HG02973 (cell line): Measurements from ENCODE around the gene RCN1.
"Not testable (repeated sequence)": the region's sequence is repeated elsewhere in the genome, so short reads cannot be mapped to it uniquely, and the experiment has no call there.

Experiments
- ATAC-seq: cut with Tn5 transposase; IDR thresholded peaks from one replicate; pipeline ENCODE4 v1.9.1; 2021; ENCODE audit warnings: moderate library complexity; ENCODE audit not compliant: unreplicated experiment

RCN1 gene

DNA sequence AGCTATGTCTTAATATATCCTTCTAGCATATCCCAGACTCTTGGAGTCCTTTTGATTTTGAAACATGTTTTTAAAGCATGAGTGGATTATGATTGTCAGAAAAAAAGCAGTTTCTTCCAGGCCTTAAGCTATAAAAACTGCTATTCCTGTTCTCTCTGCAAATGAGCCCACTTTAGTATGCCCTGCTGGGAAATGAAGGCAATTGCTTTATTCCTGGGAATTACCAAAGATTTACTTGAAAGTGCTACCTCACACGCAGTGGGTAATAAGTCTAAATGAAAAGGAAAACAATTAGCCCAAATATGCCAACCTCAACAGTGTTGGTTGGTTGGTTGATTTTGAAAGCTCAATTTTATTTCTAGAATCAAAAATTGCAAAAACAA, 17.2 kb upstream of the RCN1 start:
- ATAC-seq, result no peak

- ATAC-seq, result no peak
Observed at GRCh38 chr11:32079553-32079952, 11.3 kb upstream of the RCN1 start.

- no peak for ATAC-seq
Observed at GRCh38 chr11:32080361-32080980, 10.4 kb upstream of the RCN1 start.

GRCh38 chr11:32081129-32081641, 9.7 kb upstream of the RCN1 start:
- no peak for ATAC-seq

DNA sequence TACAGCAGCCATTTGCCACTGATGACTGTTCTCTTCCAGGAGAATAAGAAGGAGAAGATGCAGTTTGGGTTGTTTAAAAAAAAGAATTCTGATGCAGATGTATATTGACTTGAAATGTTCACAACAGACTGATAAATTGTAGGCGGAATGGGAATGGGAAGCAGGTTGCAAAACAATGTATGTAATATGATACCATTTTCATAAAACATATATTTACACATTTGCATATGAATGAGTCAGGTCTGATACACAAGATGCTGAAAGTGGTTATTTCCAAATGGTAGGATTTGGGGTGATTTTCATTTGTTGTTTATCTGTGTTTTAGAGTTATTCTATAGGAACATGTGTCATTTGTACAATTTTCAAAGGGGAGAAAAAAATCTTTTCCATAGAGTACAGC, 9.0 kb upstream of the RCN1 start:
- ATAC-seq, result no peak

DNA sequence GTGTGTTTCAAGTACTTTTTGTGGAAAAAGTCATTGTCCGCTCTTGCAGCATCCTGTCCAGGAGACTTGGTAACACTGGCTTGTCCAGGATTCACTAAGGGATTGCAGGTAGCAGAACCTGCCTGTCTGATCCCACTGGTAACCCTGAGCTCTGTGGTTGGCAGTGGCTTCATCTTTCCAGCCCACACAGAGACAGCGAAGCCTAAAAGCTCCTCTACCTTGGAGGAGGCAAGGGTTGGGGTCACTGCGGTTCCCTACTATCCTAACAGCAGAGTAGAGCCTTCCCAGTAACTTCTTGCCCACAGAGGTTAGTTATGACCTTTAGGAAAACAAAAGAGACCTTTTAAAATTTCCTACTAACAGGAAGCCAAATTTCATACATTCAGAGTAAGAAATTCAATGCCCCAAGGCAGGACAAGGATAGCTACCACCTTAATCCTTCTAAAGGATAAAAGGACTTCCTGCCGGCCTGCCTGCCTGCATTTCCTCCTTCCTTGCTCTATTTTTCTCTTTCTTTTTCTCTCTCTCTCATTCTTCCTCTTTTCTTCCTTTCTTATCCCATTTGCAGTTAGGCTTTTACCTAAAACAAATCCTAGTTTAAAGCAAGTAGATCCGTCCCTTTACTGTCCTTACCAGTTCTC, 8.4 kb upstream of the RCN1 start:
- ATAC-seq, result no peak

DNA sequence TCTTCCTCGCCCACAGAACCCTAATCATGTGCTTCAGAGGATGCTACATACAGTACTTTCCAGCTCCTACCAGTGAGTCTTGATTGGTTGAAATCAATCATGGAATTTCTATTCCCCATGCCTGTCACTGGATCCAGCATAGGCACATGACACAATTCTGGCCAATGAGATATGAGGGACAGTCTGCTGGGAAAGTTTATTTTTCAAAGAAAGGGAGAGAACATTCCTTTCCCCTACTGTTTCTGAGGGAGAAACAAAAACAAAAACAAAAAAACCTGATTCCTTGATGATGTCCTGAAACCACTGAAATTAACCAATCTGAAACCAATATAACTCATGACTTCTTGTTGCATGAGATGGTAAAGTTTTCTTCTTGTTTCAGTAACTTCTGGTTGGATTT, 3.3 kb upstream of the RCN1 start:
- no peak for ATAC-seq

DNA sequence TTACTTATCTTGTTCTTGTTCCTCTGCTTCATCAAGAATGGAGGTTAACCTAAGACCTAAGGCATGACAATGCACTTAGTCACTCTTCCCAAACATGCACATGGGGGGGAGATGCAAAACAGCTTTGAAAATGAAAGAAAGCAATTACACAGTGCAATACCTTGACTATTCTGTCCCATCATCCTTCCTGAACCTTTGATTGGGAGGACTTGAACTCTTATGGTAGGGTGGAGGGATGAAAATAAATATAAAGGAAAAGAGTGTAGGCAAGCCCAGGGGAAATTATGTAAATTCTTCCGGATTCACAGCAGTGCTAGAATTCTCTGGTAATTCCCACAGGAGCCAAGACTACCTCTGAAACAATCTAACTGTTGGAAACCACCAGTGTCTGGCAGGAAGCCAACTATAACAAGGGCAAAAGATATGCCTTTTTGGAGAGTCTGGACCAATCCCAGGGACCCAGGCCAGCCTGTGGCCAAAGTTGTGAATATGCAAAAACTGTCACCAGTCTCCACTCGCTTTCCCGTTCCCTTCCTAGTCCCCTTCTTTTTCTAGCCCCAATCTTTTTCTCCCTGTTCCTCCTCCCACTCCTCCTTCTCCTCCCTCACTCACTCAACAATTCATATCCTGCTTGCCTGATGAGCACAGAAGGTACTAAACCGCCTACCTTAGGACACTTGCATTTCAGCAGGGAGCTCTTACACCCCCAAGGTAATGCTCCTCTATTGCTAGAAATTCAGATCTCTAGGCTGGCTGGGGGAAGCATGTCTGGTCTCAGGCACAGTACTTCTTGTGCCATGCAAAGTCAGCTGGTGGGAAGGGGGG, 2.5 kb upstream of the RCN1 start:
- ATAC-seq, result no peak

DNA sequence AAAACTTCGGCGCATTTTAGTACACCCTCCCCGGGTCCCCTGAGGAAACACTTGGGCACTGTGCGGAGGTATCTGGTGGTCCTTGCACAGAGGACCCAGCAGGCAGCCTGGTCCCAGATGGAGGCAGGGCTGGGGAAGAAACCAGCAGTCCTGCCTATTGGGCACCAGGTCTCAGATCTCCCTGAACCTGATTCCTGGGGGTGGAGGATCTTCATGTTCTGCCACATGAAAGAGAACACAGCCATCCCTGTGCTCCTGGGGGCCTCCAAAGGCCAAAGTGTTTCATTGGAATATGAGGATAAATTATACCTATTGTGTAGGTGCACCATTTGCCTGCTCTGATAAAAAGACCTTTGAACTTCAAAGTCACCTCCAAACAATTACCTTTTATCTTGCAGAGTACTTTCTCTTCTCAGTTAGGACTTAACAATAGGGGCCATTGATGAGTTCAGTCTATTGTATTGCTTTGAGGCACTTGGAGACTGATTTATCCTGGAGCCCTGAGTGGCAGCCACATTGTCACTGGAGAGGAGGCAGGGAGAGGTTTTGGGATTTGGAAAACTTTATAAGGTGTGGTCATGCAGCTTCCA, 1.8 kb downstream of the RCN1 start:
- no peak for ATAC-seq

DNA sequence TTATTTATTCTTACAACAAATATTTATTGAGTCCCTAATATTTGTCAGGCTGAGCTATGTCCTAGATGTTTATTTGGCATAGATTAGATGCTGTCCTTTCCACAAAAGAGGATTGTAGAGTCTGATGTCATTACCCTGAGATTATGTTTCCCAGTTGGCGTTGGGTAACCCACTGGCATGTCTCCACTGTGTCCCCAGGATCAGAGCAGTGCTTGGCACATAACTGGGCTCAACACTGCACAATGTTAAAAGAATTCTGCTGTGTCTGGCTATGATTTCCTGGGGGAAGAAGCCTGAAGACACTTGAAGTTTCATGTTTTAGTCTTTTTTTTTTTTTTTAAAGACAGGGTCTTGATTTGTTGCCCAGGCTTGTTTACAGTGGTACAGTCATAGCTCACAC, 4.0 kb downstream of the RCN1 start:
- ATAC-seq, result no peak

GRCh38 chr11:32098142-32098903, 7.4 kb downstream of the RCN1 start:
- ATAC-seq, result no peak

- no peak for ATAC-seq
Observed at GRCh38 chr11:32099516-32099915, 8.6 kb downstream of the RCN1 start.

DNA sequence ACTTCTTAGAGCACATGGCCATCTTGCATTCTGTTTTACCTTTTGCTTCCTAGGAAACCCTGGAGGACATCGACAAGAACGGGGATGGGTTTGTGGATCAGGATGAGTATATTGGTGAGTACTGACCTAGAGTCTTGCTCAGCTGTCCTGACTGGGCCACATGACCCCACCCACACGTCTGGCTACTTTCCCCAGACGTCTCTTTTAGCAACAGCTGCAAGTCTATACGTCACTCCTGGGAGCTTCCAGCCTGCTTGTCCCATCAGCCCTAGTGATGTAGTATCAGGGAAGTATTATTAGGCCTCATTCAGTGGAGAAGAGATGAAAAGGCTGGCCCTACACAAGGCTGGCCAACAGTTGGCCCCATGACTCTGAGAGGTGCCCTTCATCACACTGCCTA, 9.6 kb downstream of the RCN1 start:
- ATAC-seq, result no peak

GRCh38 chr11:32101791-32102190, 10.9 kb downstream of the RCN1 start:
- ATAC-seq, result no peak

GRCh38 chr11:32103121-32103719, 12.3 kb downstream of the RCN1 start:
- not testable (repeated sequence) for ATAC-seq

DNA sequence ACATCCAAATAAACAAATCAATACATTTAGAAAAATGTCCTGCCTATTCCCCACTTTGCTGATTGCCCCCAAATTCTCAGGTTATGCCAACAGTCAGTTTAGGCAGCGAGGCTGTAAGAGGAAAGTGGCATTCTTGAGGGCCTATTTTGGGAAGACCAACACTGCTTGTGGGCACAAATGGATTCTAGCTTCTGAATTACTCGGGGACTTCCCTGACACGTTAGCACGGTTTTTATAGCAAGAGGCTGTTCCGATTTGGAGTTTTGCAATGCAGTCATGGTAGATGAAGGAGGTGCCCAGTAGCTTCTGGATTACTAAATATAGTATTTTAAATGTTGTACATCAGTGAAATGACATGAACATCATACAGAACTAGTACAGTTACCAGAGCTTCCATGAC, 13.1 kb downstream of the RCN1 start:
- no peak for ATAC-seq

- peak; percentile 76 for ATAC-seq
Observed at GRCh38 chr11:32105871-32106560, 15.1 kb downstream of the RCN1 start.

DNA sequence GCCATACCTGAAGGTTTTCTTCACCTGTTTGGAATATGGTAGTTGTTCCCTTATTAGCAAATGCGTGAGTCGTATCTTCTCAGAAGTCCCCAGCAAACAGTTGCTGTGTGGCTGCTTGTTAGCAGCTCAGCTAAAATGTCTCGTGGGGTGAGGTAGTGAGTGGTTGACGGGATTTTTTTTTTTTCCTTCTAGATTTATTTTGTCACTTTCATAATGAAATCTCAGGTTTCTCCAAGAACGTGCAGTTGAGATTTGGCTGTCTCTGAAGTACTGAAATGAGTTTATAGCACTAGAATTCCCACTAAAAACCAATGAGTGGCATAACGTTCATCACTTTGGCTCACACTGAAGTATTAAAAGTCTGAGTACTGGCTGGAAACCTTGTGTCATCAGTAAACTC, 16.8 kb downstream of the RCN1 start:
- no peak for ATAC-seq

GRCh38 chr11:32108576-32108975, 17.7 kb downstream of the RCN1 start:
- ATAC-seq, result no peak

DNA sequence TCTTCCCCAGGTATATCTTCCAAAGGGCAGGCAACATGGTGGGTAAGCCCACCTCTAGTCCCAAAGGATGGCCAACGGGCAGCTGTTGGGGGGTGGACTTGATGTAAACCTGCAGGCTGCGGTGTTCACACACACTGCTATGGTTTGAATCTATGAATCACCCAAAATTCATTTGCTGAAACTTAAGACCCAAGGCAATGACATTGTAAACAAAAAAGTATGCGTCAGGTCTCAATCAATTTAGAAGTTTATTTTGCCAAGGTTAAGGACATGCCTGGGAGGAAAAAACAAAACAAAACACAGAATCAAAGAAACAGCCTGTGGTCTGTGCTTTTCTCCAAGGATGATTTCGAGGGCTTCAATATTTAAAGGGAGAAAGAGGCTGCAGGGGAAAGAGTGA, 18.3 kb downstream of the RCN1 start:
- ATAC-seq, result no peak
